ENCODE measurements around the gene SIM2.

DNA sequence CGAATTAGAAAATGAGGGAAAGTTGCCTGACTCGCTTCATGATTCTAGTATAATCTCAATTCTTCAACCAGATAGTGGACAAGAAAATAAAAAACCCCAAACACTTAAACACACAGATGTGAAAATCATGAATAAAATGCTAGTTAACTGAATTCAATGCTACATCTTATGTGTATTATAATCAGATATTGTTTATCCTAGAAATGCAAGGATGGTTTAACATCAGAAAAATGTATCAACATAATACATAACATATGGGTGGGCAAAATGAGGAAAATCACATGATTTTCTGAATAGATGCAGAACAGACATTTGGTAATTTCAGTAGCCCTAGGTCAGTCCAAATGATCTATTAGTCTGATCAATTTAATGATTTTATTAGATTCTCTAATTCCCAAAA lies 97.2 kb downstream of the SIM2 start:
- TF ChIP-seq XRCC5 (optimal IDR thresholded peaks at IDR 0.05; ENCODE audit: low read length) (no peak), ATM (IDR thresholded peaks at IDR 0.05; ENCODE audit: borderline replicate concordance) (no peak), KDM5A (IDR thresholded peaks at IDR 0.05; ENCODE audit: borderline replicate concordance, low read length) (no peak), ATAD3A (CRISPR knock-in tag; IDR thresholded peaks at IDR 0.05) (no peak), TBX3 (IDR thresholded peaks at IDR 0.05; ENCODE audit: borderline replicate concordance) (no peak), CBX1 (IDR thresholded peaks at IDR 0.05; ENCODE audit: low read depth) (no peak), CEBPG (CRISPR knock-in tag; IDR thresholded peaks at IDR 0.05) (no peak), ARNT (IDR thresholded peaks at IDR 0.05) (no peak), MXI1 (IDR thresholded peaks at IDR 0.05; ENCODE audit: borderline replicate concordance, low read depth, low read length) (no peak), HOXA9 (CRISPR knock-in tag; IDR thresholded peaks at IDR 0.05; ENCODE audit: borderline replicate concordance) (no peak), EP300 (IDR thresholded peaks at IDR 0.05; ENCODE audit: low read depth in 2 of 2, low read length in 2 of 2) (no peak), EP300 (CRISPR knock-in tag; IDR thresholded peaks at IDR 0.05; ENCODE audit: borderline replicate concordance) (no peak), USF2 (IDR thresholded peaks at IDR 0.05; ENCODE audit: low read depth, low read length) (no peak), USF2 (CRISPR knock-in tag; IDR thresholded peaks at IDR 0.05; ENCODE audit: borderline replicate concordance) (no peak), ZFX (CRISPR knock-in tag; IDR thresholded peaks at IDR 0.05; ENCODE audit: low read depth) (no peak)
- TF ChIP-seq, protein P1, sequence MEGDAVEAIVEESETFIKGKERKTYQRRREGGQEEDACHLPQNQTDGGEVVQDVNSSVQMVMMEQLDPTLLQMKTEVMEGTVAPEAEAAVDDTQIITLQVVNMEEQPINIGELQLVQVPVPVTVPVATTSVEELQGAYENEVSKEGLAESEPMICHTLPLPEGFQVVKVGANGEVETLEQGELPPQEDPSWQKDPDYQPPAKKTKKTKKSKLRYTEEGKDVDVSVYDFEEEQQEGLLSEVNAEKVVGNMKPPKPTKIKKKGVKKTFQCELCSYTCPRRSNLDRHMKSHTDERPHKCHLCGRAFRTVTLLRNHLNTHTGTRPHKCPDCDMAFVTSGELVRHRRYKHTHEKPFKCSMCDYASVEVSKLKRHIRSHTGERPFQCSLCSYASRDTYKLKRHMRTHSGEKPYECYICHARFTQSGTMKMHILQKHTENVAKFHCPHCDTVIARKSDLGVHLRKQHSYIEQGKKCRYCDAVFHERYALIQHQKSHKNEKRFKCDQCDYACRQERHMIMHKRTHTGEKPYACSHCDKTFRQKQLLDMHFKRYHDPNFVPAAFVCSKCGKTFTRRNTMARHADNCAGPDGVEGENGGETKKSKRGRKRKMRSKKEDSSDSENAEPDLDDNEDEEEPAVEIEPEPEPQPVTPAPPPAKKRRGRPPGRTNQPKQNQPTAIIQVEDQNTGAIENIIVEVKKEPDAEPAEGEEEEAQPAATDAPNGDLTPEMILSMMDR (CRISPR knock-in tag; IDR thresholded peaks at IDR 0.05), result no peak

All from HepG2 (cell line).